ENCODE measurements around the gene POPDC3.

DNA sequence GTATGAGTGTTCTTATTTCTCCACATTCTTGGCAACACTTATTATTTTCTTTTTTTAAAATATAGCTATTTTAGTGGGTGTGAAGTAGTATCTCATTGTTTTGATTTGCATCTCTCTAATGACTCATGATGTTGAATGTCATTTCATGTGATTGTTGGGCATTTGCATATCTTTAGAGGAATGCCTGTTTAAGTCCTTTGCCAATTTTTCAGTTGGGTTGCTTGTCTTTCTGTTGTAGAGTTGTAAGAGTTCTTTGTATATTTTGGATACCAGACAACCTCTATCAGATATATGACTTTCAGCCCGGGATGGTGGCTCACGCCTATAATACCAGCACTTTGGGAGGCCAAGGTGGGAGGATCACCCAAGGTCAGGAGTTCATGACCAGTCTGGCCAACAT, 5.1 kb upstream of the POPDC3 start:
- TF ChIP-seq, protein P1, sequence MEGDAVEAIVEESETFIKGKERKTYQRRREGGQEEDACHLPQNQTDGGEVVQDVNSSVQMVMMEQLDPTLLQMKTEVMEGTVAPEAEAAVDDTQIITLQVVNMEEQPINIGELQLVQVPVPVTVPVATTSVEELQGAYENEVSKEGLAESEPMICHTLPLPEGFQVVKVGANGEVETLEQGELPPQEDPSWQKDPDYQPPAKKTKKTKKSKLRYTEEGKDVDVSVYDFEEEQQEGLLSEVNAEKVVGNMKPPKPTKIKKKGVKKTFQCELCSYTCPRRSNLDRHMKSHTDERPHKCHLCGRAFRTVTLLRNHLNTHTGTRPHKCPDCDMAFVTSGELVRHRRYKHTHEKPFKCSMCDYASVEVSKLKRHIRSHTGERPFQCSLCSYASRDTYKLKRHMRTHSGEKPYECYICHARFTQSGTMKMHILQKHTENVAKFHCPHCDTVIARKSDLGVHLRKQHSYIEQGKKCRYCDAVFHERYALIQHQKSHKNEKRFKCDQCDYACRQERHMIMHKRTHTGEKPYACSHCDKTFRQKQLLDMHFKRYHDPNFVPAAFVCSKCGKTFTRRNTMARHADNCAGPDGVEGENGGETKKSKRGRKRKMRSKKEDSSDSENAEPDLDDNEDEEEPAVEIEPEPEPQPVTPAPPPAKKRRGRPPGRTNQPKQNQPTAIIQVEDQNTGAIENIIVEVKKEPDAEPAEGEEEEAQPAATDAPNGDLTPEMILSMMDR (IDR thresholded peaks at IDR 0.05): no peak
- TF ChIP-seq POLR2A (IDR thresholded peaks at IDR 0.05): no peak

Measured in stomach (tissue), 4 donors.